Gastrocnemius medialis (tissue), 4 donors: ENCODE results near the gene DNAJC30.

Experiments
- POLR2A ChIP-seq, 2 donors: fragments of 450-650 bp; IDR thresholded peaks; one replicate each; pipeline ENCODE4 v1.6.1; 2017; ENCODE audit warnings: antibody characterized with exemption in 2 of 2, mild to moderate bottlenecking in 2 of 2, moderate library complexity in 2 of 2
- TF ChIP-seq, protein P1 (sequence below), 5 experiments: fragments of 450-650 bp in 3 of 5; fragments of 200-600 bp in 2 of 5; sonication (generic) in 2 of 5; IDR thresholded peaks in 4 of 5; conservative IDR thresholded peaks in 1 of 5; 1 replicate in 4 of 5; 2 replicates in 1 of 5; pipeline ENCODE4 v1.5.1; 2016 to 2019; ENCODE audit warnings: antibody characterized with exemption in 5 of 5, mild to moderate bottlenecking in 3 of 5, moderate library complexity in 3 of 5

- no peak for TF ChIP-seq POLR2A (IDR thresholded peaks at IDR 0.05)
- TF ChIP-seq, protein P1, sequence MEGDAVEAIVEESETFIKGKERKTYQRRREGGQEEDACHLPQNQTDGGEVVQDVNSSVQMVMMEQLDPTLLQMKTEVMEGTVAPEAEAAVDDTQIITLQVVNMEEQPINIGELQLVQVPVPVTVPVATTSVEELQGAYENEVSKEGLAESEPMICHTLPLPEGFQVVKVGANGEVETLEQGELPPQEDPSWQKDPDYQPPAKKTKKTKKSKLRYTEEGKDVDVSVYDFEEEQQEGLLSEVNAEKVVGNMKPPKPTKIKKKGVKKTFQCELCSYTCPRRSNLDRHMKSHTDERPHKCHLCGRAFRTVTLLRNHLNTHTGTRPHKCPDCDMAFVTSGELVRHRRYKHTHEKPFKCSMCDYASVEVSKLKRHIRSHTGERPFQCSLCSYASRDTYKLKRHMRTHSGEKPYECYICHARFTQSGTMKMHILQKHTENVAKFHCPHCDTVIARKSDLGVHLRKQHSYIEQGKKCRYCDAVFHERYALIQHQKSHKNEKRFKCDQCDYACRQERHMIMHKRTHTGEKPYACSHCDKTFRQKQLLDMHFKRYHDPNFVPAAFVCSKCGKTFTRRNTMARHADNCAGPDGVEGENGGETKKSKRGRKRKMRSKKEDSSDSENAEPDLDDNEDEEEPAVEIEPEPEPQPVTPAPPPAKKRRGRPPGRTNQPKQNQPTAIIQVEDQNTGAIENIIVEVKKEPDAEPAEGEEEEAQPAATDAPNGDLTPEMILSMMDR (IDR thresholded peaks at IDR 0.05 in 4 of 5, conservative IDR thresholded peaks at IDR 0.05 in 1 of 5) = no peak
Observed at GRCh38 chr7:73669288-73669701, 14.0 kb downstream of the DNAJC30 start.
